ENCODE measurements around the gene MTG1. TPM values are rescaled to one million over a fixed set of nuclear protein-coding genes. Genes with fewer than 3 reads are reported as not detected.

The MTG1 gene
- total RNA-seq, 1 donor from 2014 or later: 31.8 TPM

DNA sequence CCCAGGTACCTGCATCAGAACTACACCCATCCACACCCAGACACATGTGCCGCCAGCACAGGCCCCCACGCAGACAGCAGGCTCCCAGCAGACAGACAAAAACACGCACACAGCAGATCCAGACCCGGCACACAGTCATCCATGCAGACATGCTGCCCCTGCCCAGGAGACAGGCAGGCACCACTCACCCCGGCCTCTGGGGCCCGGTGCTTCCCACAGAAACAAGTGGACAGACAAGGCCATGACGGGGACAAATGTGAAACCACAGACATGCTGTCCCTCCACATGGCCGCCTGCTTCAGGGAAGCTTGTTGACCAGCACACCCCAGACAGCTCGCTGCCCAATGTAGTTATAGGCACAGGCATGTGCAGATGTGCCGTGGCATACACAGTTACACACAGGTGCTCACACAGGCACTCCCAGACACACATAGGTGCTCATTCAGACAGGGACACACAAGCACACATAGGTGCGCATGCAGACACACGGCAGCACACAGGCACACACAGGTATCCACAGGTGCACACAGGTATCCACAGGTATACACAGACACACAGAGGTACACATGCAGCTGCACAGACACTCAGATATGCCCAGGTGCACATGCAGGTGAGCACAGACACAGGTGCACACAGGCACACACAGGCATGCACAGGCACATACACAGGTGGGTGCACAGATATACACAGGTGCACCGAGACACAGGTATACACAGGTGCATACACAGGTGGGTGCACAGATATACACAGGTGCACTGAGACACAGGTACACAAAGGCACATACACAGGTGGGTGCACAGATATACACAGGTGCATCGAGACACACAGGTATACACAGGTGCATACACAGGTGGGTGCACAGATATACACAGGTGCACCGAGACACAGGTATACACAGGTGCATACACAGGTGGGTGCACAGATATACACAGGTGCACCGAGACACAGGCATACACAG is 49.3 kb downstream of the MTG1 start:
- no peak for DNase-seq (ENCODE audit: low read depth)
- TF ChIP-seq, protein P1, sequence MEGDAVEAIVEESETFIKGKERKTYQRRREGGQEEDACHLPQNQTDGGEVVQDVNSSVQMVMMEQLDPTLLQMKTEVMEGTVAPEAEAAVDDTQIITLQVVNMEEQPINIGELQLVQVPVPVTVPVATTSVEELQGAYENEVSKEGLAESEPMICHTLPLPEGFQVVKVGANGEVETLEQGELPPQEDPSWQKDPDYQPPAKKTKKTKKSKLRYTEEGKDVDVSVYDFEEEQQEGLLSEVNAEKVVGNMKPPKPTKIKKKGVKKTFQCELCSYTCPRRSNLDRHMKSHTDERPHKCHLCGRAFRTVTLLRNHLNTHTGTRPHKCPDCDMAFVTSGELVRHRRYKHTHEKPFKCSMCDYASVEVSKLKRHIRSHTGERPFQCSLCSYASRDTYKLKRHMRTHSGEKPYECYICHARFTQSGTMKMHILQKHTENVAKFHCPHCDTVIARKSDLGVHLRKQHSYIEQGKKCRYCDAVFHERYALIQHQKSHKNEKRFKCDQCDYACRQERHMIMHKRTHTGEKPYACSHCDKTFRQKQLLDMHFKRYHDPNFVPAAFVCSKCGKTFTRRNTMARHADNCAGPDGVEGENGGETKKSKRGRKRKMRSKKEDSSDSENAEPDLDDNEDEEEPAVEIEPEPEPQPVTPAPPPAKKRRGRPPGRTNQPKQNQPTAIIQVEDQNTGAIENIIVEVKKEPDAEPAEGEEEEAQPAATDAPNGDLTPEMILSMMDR (conservative IDR thresholded peaks at IDR 0.05; ENCODE audit: low read depth, low read length): no peak
- H3K4me3 ChIP-seq (ENCODE audit: low read depth, low read length): no peak overlapping the region

DNA sequence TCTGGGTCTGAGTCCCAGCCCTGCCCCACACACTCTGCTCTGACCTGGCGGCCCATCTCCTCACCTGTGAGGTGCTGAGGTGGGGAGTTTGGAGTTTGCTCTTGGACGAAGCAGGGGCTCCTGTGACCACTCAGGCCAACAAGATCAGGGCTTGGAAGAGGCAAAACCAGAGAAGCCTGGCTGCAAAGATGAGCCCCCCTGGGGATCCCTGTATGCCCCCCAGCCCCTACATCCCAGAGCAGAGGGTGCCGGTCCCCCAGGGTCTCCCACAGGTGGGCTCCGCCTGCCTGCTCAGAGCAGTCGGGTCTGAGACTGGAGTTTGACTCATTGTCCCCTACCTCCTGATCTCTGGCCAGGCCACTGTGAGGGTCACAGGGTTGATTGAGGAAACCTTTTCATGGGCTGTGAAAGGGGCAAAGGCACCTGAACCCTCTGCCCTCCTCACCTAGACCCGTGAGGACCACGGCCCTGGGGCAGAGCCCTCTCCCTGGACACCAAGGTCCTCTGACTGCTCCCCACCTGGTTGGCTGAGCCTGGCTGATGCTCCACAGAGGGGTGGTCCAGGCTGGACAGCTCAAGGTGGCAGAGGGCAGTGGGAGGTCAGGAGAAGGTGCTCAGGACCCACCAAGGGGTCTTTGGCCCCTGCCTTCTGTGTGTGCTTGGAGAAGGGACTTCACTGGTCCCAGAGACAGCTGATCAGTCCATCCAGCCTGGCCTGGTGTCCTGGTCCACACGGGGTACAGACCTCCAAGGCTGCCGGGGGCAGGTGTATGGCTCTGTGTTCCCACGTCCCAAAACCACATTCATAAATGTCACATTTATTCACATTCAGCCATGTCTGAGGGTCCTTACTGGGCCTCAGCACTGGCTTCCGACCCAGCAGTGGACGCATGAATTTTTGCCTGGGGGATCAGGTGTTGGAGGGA is 50.6 kb downstream of the MTG1 start:
- DNase-seq (ENCODE audit: low read depth): no peak
- TF ChIP-seq, protein P1 (conservative IDR thresholded peaks at IDR 0.05; ENCODE audit: low read depth, low read length): no peak
- H3K4me3 ChIP-seq (ENCODE audit: low read depth, low read length): no peak overlapping the region

DNA sequence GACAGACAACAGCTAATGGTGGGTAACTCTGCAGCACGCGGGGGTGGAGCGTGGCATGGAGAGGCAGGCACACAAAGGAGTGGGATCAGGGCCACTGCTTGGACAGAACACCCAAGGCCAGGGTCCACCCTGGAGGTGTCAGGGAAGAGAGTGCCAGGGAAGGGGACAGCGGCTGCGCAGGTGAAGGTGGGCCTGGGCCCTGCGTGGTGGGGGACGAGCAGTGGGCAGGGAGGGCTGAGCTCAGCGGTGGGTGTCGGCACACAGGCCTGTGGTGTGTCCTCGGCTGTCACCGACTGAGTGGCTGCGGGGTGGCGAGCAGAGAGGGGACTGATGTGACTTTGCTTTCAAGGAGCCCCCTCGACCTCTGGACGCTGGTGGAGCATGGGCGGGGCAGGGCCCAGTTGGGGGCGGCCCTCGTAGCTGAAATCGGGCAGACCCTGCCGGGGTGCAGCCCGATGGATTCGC is 51.3 kb downstream of the MTG1 start:
- TF ChIP-seq, protein P1 (conservative IDR thresholded peaks at IDR 0.05; ENCODE audit: low read depth, low read length): no peak
- DNase-seq (ENCODE audit: low read depth): no peak
- no peak overlapping the region for H3K4me3 ChIP-seq (ENCODE audit: low read depth, low read length)

DNA sequence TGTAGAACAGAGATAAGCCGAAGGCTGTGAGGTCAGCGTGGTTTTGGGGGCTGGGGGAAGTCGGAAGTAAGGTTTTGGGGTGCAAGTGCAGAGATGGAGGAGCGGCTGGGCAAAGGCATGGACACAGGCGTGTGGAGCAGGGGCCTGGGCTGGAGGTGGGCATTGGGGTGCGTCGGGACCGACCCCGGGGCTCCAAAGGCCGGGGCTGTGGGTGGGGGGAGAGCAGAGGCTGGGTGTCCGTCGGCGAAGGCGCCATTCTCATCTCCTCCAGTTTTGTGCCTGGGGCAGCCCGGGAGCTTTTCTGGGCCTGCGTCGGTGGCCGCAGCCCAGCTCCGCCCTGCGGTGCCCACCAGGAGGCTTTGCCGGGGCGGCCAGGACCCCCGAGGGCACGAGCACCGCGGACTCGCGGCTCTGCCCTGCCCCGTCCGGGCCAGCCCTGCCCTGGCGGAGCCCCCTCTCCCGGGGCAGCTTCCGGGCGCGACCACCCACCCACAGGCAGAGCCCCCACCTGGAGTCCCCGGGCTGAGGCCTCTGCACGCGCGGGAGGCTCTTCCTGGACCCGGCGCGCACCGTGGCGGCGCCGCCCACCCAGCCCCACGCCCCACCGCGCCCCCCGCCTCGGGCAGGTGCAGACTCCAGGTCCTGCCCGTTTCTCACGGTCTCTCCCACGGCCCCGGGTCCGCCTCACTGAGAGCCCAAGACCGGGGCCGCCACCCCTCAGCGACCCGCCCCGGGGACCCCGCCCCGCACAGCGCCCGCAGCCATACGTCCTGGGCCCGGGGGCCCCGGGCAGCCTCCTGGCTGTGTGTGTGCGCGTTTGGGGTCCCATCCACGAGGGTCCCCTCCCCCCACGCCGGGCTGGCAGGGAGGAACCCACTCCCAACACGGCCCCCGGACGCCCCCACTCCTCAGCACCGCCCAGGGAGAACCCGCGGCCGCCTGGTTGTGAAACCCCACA is 52.1 kb downstream of the MTG1 start:
- TF ChIP-seq, protein P1 (conservative IDR thresholded peaks at IDR 0.05; ENCODE audit: low read depth, low read length): no peak
- no peak for DNase-seq (ENCODE audit: low read depth)
- no peak overlapping the region for H3K4me3 ChIP-seq (ENCODE audit: low read depth, low read length)

DNA sequence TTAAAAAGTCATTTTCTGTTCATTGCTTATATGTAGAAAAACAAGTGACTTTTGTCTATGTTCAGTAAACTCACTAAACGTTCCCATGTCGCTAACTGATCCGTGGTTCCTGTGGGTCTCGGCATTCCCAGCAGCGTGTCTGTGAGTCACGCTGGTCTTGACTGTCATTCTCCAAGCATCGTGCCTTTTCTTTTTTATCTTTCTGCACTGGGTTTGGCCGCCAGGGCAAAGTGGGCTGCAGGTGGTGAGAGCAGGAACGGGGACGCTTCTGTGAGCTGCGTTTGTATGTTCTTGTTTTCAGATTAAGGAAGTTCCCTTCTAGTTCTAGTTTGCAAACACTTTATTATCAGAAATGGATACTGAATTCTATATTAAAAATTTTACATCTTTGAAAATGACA is 53.0 kb downstream of the MTG1 start:
- TF ChIP-seq, protein P1 (conservative IDR thresholded peaks at IDR 0.05; ENCODE audit: low read depth, low read length): no peak
- no peak for DNase-seq (ENCODE audit: low read depth)
- H3K4me3 ChIP-seq (ENCODE audit: low read depth, low read length): no peak overlapping the region

DNA sequence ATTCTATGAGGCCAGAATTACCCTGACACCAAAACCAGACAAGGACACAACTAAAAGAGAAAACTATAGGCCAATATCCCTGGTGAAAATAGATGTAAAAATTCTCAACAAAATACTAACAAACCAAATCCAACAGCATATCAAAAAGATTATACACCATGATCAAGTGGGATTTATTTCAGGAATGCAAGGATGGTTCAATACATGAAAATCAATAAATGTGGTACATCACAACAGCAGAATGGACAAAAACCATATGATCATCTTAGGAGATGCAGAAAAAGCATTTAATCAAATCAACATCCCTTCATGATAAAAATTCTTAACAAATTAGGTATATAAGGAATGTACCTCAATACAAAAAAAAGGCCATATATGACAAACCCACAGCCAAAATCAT is 54.2 kb downstream of the MTG1 start:
- TF ChIP-seq, protein P1 (conservative IDR thresholded peaks at IDR 0.05; ENCODE audit: low read depth, low read length): no peak
- H3K4me3 ChIP-seq (ENCODE audit: low read depth, low read length): no peak overlapping the region
- DNase-seq (ENCODE audit: low read depth): no peak
